Dendritic cell treated with granulocyte-macrophage colony-stimulating factor and Interleukin-4, amounts not matched to agents 40 ng/mL and 50 ng/mL, for 4 days (primary cell): ENCODE results near the gene KCNJ9.
"Not testable (repeated sequence)": the region's sequence is repeated elsewhere in the genome, so short reads cannot be mapped to it uniquely, and the experiment has no call there.

ENCODE experiments used
- H3K27ac Mint-ChIP-seq: one replicate; pipeline ENCODE4 v1.8.0; 2022; ENCODE audit warnings: mild to moderate bottlenecking, mixed read lengths
- H3K27me3 Mint-ChIP-seq: one replicate; pipeline ENCODE4 v1.8.0; 2022; ENCODE audit warnings: mild to moderate bottlenecking, mixed read lengths
- H3K36me3 Mint-ChIP-seq: one replicate; pipeline ENCODE4 v1.8.0; 2022; ENCODE audit warnings: low read depth, mixed read lengths
- H3K4me1 Mint-ChIP-seq: one replicate; pipeline ENCODE4 v1.8.0; 2022; ENCODE audit warnings: low read depth, mixed read lengths
- H3K4me3 Mint-ChIP-seq: one replicate; pipeline ENCODE4 v1.8.0; 2022; ENCODE audit warnings: mild to moderate bottlenecking, moderate library complexity, mixed read lengths
- H3K9me3 Mint-ChIP-seq: one replicate; pipeline ENCODE4 v1.8.0; 2022; ENCODE audit warnings: mixed read lengths
- intact Hi-C: fragments of 100-400 bp; cut with micrococcal nuclease; formaldehyde crosslinking; loops from one replicate; pipeline ENCODE4 v1.15.0; 2022

KCNJ9 gene

GRCh38 chr1:160098852-160099561 lies 17.7 kb downstream of the KCNJ9 start:
- Mint-ChIP-seq H3K4me1 (peaks cover 70% of the 10 kb centered on the region), H3K27ac (peak overlapping the region; percentile 80), H3K9me3 (no peaks in the 10 kb centered on the region), H3K36me3 (peaks cover 19% of the 10 kb centered on the region), H3K4me3 (peak overlapping the region; percentile 69), H3K27me3 (no peaks in the 10 kb centered on the region)
- intact Hi-C loops: no loop called here

GRCh38 chr1:160099716-160100375 lies 18.5 kb downstream of the KCNJ9 start:
- no peak overlapping the region for H3K4me3 Mint-ChIP-seq
- intact Hi-C loops: loop anchor here (2.0 to 5.0 kb wide), 5 partner anchors 62 to 277 kb away; no protein-coding TSS in a partner anchor
- H3K36me3 Mint-ChIP-seq: peaks cover 10% of the 10 kb centered on the region
- peaks cover 78% of the 10 kb centered on the region for H3K4me1 Mint-ChIP-seq
- peak overlapping the region; percentile 80 for H3K27ac Mint-ChIP-seq
- no peaks in the 10 kb centered on the region for H3K27me3 Mint-ChIP-seq
- H3K9me3 Mint-ChIP-seq: no peaks in the 10 kb centered on the region

- H3K4me1 Mint-ChIP-seq: peaks cover 85% of the 10 kb centered on the region
- intact Hi-C loops: loop anchor here (2.0 to 5.0 kb wide), 5 partner anchors 61 to 276 kb away; no protein-coding TSS in a partner anchor
- peaks cover 9% of the 10 kb centered on the region for H3K36me3 Mint-ChIP-seq
- H3K9me3 Mint-ChIP-seq: no peaks in the 10 kb centered on the region
- no peaks in the 10 kb centered on the region for H3K27me3 Mint-ChIP-seq
- H3K27ac Mint-ChIP-seq: peak overlapping the region; percentile 57
- no peak overlapping the region for H3K4me3 Mint-ChIP-seq
Measured at GRCh38 chr1:160101037-160101716, 19.8 kb downstream of the KCNJ9 start.

GRCh38 chr1:160101717-160102522 lies 20.6 kb downstream of the KCNJ9 start:
- H3K9me3 Mint-ChIP-seq: no peaks in the 10 kb centered on the region
- peak overlapping the region; percentile 57 for H3K27ac Mint-ChIP-seq
- peaks cover 9% of the 10 kb centered on the region for H3K36me3 Mint-ChIP-seq
- intact Hi-C loops: loop anchor here (1.0 to 5.0 kb wide), 6 partner anchors 60 to 275 kb away; no protein-coding TSS in a partner anchor
- peaks cover 2% of the 10 kb centered on the region for H3K27me3 Mint-ChIP-seq
- H3K4me3 Mint-ChIP-seq: no peak overlapping the region
- H3K4me1 Mint-ChIP-seq: peaks cover 85% of the 10 kb centered on the region

GRCh38 chr1:160103658-160104408 lies 22.5 kb downstream of the KCNJ9 start:
- H3K36me3 Mint-ChIP-seq: no peaks in the 10 kb centered on the region
- H3K4me1 Mint-ChIP-seq: peaks cover 84% of the 10 kb centered on the region
- H3K4me3 Mint-ChIP-seq: no peak overlapping the region
- H3K9me3 Mint-ChIP-seq: no peaks in the 10 kb centered on the region
- peaks cover 5% of the 10 kb centered on the region for H3K27me3 Mint-ChIP-seq
- peak overlapping the region; percentile 75 for H3K27ac Mint-ChIP-seq
- intact Hi-C loops: loop anchor here (5.0 kb wide), 4 partner anchors 58 to 273 kb away; no protein-coding TSS in a partner anchor

GRCh38 chr1:160104486-160104885 lies 23.1 kb downstream of the KCNJ9 start:
- Mint-ChIP-seq H3K4me1 (peaks cover 83% of the 10 kb centered on the region), H3K4me3 (no peak overlapping the region), H3K36me3 (no peaks in the 10 kb centered on the region), H3K9me3 (no peaks in the 10 kb centered on the region), H3K27ac (peak overlapping the region; percentile 75), H3K27me3 (peaks cover 10% of the 10 kb centered on the region)
- intact Hi-C loops: loop anchor here (5.0 kb wide), 4 partner anchors 58 to 273 kb away; no protein-coding TSS in a partner anchor

- no peaks in the 10 kb centered on the region for H3K9me3 Mint-ChIP-seq
- peaks cover 13% of the 10 kb centered on the region for H3K27me3 Mint-ChIP-seq
- H3K36me3 Mint-ChIP-seq: no peaks in the 10 kb centered on the region
- intact Hi-C loops: no loop called here
- H3K4me3 Mint-ChIP-seq: no peak overlapping the region
- H3K27ac Mint-ChIP-seq: peak overlapping the region; percentile 75
- peaks cover 78% of the 10 kb centered on the region for H3K4me1 Mint-ChIP-seq
Measured at GRCh38 chr1:160105155-160105554, 23.8 kb downstream of the KCNJ9 start.

GRCh38 chr1:160107512-160107911 lies 26.2 kb downstream of the KCNJ9 start:
- Mint-ChIP-seq H3K4me1 (peaks cover 58% of the 10 kb centered on the region), H3K9me3 (no peaks in the 10 kb centered on the region), H3K27ac (no peak overlapping the region), H3K27me3 (peaks cover 21% of the 10 kb centered on the region), H3K36me3 (no peaks in the 10 kb centered on the region), H3K4me3 (no peak overlapping the region)
- intact Hi-C loops: no loop called here

- Mint-ChIP-seq H3K4me1 (peaks cover 43% of the 10 kb centered on the region), H3K4me3 (no peak overlapping the region), H3K27me3 (peaks cover 21% of the 10 kb centered on the region), H3K36me3 (no peaks in the 10 kb centered on the region), H3K27ac (no peak overlapping the region), H3K9me3 (no peaks in the 10 kb centered on the region)
- intact Hi-C loops: no loop called here
Measured at GRCh38 chr1:160108888-160109662, 27.7 kb downstream of the KCNJ9 start.

- H3K9me3 Mint-ChIP-seq: no peaks in the 10 kb centered on the region
- no peak overlapping the region for H3K27ac Mint-ChIP-seq
- no peak overlapping the region for H3K4me3 Mint-ChIP-seq
- H3K4me1 Mint-ChIP-seq: peaks cover 37% of the 10 kb centered on the region
- intact Hi-C loops: no loop called here
- peaks cover 26% of the 10 kb centered on the region for H3K27me3 Mint-ChIP-seq
- no peaks in the 10 kb centered on the region for H3K36me3 Mint-ChIP-seq
Measured at GRCh38 chr1:160109686-160110085, 28.3 kb downstream of the KCNJ9 start.

- Mint-ChIP-seq H3K4me1 (peaks cover 20% of the 10 kb centered on the region), H3K27me3 (peaks cover 42% of the 10 kb centered on the region)
- intact Hi-C loops, H3K27ac Mint-ChIP-seq, H3K36me3 Mint-ChIP-seq, H3K4me3 Mint-ChIP-seq, H3K9me3 Mint-ChIP-seq: not testable (repeated sequence)
Measured at GRCh38 chr1:160111462-160111861, 30.1 kb downstream of the KCNJ9 start.

GRCh38 chr1:160112357-160112756 lies 31.0 kb downstream of the KCNJ9 start:
- intact Hi-C loops: no loop called here
- Mint-ChIP-seq H3K36me3 (no peaks in the 10 kb centered on the region), H3K27ac (no peak overlapping the region), H3K9me3 (no peaks in the 10 kb centered on the region), H3K27me3 (peaks cover 44% of the 10 kb centered on the region), H3K4me3 (no peak overlapping the region), H3K4me1 (peaks cover 16% of the 10 kb centered on the region)
